SK-N-SH treated with all-trans-retinoic acid at 6 μM for 48 hours (cell line): ENCODE data around the gene TNFSF11.

Source experiments
- ATAC-seq: fragments of 200-7000 bp; cut with Tn5 transposase; 3 replicates; pipeline ENCODE4 v1.9.1; 2020; ENCODE audit warnings: mild to moderate bottlenecking, moderate library complexity
- ARNTL ChIP-seq: fragments of 450-650 bp; formaldehyde crosslinking; IDR thresholded peaks from 2 replicates; pipeline ENCODE4 v1.5.0; 2020; ENCODE audit warnings: low read depth, mild to moderate bottlenecking, moderate library complexity, borderline replicate concordance
- BACH2 ChIP-seq: fragments of 250-450 bp; sonication (Bioruptor Pico); IDR thresholded peaks from 2 replicates; pipeline ENCODE4 v1.9.0; 2021; ENCODE audit warnings: mild to moderate bottlenecking, borderline replicate concordance
- CSDC2 ChIP-seq: fragments of 250-450 bp; sonication (Bioruptor Pico); IDR thresholded peaks from 2 replicates; pipeline ENCODE4 v1.5.0; 2020; ENCODE audit warnings: mild to moderate bottlenecking, moderate library complexity
- ESRRG ChIP-seq: fragments of 250-450 bp; sonication (Bioruptor Pico); IDR thresholded peaks from 2 replicates; pipeline ENCODE4 v1.6.1; 2021; ENCODE audit warnings: mild to moderate bottlenecking
- GLIS3 ChIP-seq: fragments of 250-450 bp; sonication (Bioruptor Pico); IDR thresholded peaks from 2 replicates; pipeline ENCODE4 v1.5.0; 2020; ENCODE audit warnings: mild to moderate bottlenecking, moderate library complexity
- ISL1 ChIP-seq: fragments of 250-450 bp; sonication (Bioruptor Pico); IDR thresholded peaks from 2 replicates; pipeline ENCODE4 v2.1.2; 2022; ENCODE audit warnings: mild to moderate bottlenecking, moderate library complexity
- OSR1 ChIP-seq: fragments of 250-450 bp; sonication (Bioruptor Pico); IDR thresholded peaks from 2 replicates; pipeline ENCODE4 v1.8.0; 2022; ENCODE audit warnings: moderate library complexity, mild to moderate bottlenecking, inconsistent platforms
- PPARA ChIP-seq: fragments of 250-450 bp; sonication (Bioruptor Pico); IDR thresholded peaks from 2 replicates; pipeline ENCODE4 v1.5.0; 2020; ENCODE audit warnings: mild to moderate bottlenecking, borderline replicate concordance
- RARB ChIP-seq: fragments of 250-450 bp; sonication (Bioruptor Pico); IDR thresholded peaks from 2 replicates; pipeline ENCODE4 v1.8.0; 2021; ENCODE audit warnings: mild to moderate bottlenecking, moderate library complexity
- SNAI2 ChIP-seq: fragments of 250-450 bp; sonication (Bioruptor Pico); IDR thresholded peaks from 2 replicates; pipeline ENCODE4 v1.5.0; 2020; ENCODE audit warnings: mild to moderate bottlenecking, moderate library complexity
- TCF4 ChIP-seq: fragments of 250-450 bp; sonication (Bioruptor Pico); IDR thresholded peaks from 2 replicates; pipeline ENCODE4 v1.8.0; 2021; ENCODE audit warnings: mild to moderate bottlenecking, moderate library complexity, borderline replicate concordance
- ZC3H10 ChIP-seq: fragments of 250-450 bp; sonication (Bioruptor Pico); IDR thresholded peaks from 2 replicates; pipeline ENCODE4 v1.5.1; 2021; ENCODE audit warnings: mild to moderate bottlenecking, moderate library complexity
- ZFP3 ChIP-seq: fragments of 250-450 bp; sonication (Bioruptor Pico); IDR thresholded peaks from 2 replicates; pipeline ENCODE4 v1.5.0; 2020; ENCODE audit warnings: mild to moderate bottlenecking, moderate library complexity
- ZFP30 ChIP-seq: fragments of 450-650 bp; formaldehyde crosslinking; IDR thresholded peaks from 2 replicates; pipeline ENCODE4 v1.5.0; 2022; ENCODE audit warnings: mild to moderate bottlenecking, moderate library complexity
- ZNF565 ChIP-seq: fragments of 450-650 bp; formaldehyde crosslinking; conservative IDR thresholded peaks from 2 replicates; pipeline ENCODE4 v1.5.0; 2020; ENCODE audit warnings: low read depth, mild to moderate bottlenecking, moderate library complexity
- ZNF70 ChIP-seq: fragments of 450-650 bp; formaldehyde crosslinking; IDR thresholded peaks from 2 replicates; pipeline ENCODE4 v1.5.0; 2020; ENCODE audit warnings: mild to moderate bottlenecking, moderate library complexity
- TF ChIP-seq, protein P1 (sequence below): fragments of 250-450 bp; sonication (Bioruptor Pico); IDR thresholded peaks from 2 replicates; pipeline ENCODE4 v1.8.0; 2020; ENCODE audit warnings: mild to moderate bottlenecking, moderate library complexity, borderline replicate concordance
- TF ChIP-seq, protein P2 (sequence below): fragments of 250-450 bp; sonication (Bioruptor Pico); IDR thresholded peaks from 2 replicates; pipeline ENCODE4 v1.5.0; 2020; ENCODE audit warnings: mild to moderate bottlenecking, moderate library complexity
- TF ChIP-seq, protein P3 (sequence below): fragments of 250-450 bp; sonication (Bioruptor Pico); IDR thresholded peaks from 2 replicates; pipeline ENCODE4 v1.5.1; 2020; ENCODE audit warnings: low read depth, mild to moderate bottlenecking, moderate library complexity

TNFSF11 gene

GRCh38 chr13:42631181-42631580 is 57.2 kb downstream of the TNFSF11 start (continued):
- TF ChIP-seq, protein P1, sequence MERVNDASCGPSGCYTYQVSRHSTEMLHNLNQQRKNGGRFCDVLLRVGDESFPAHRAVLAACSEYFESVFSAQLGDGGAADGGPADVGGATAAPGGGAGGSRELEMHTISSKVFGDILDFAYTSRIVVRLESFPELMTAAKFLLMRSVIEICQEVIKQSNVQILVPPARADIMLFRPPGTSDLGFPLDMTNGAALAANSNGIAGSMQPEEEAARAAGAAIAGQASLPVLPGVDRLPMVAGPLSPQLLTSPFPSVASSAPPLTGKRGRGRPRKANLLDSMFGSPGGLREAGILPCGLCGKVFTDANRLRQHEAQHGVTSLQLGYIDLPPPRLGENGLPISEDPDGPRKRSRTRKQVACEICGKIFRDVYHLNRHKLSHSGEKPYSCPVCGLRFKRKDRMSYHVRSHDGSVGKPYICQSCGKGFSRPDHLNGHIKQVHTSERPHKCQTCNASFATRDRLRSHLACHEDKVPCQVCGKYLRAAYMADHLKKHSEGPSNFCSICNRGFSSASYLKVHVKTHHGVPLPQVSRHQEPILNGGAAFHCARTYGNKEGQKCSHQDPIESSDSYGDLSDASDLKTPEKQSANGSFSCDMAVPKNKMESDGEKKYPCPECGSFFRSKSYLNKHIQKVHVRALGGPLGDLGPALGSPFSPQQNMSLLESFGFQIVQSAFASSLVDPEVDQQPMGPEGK: no peak
- TF ChIP-seq BACH2: no peak

- no peak for ATAC-seq
- no peak for TF ChIP-seq ARNTL (CRISPR knock-in tag)
- no peak for TF ChIP-seq SNAI2 (CRISPR knock-in tag)
- no peak for TF ChIP-seq CSDC2 (CRISPR knock-in tag)
- TF ChIP-seq, protein P2, sequence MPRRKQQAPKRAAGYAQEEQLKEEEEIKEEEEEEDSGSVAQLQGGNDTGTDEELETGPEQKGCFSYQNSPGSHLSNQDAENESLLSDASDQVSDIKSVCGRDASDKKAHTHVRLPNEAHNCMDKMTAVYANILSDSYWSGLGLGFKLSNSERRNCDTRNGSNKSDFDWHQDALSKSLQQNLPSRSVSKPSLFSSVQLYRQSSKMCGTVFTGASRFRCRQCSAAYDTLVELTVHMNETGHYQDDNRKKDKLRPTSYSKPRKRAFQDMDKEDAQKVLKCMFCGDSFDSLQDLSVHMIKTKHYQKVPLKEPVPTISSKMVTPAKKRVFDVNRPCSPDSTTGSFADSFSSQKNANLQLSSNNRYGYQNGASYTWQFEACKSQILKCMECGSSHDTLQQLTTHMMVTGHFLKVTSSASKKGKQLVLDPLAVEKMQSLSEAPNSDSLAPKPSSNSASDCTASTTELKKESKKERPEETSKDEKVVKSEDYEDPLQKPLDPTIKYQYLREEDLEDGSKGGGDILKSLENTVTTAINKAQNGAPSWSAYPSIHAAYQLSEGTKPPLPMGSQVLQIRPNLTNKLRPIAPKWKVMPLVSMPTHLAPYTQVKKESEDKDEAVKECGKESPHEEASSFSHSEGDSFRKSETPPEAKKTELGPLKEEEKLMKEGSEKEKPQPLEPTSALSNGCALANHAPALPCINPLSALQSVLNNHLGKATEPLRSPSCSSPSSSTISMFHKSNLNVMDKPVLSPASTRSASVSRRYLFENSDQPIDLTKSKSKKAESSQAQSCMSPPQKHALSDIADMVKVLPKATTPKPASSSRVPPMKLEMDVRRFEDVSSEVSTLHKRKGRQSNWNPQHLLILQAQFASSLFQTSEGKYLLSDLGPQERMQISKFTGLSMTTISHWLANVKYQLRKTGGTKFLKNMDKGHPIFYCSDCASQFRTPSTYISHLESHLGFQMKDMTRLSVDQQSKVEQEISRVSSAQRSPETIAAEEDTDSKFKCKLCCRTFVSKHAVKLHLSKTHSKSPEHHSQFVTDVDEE (CRISPR knock-in tag): no peak
- no peak for TF ChIP-seq ZNF565 (CRISPR knock-in tag)
- no peak for TF ChIP-seq ZFP3 (CRISPR knock-in tag)
- no peak for TF ChIP-seq ZNF70 (CRISPR knock-in tag)
- TF ChIP-seq OSR1 (CRISPR knock-in tag): no peak
- TF ChIP-seq ZFP30 (CRISPR knock-in tag): no peak
- no peak for TF ChIP-seq ISL1 (CRISPR knock-in tag)
- TF ChIP-seq RARB (CRISPR knock-in tag): no peak
- no peak for TF ChIP-seq PPARA
- no peak for TF ChIP-seq ESRRG (CRISPR knock-in tag)
- no peak for TF ChIP-seq BACH2
- no peak for TF ChIP-seq ZC3H10 (CRISPR knock-in tag)
- TF ChIP-seq, all 23 proteins: peak for 0
Measured at GRCh38 chr13:42633495-42633894, 59.5 kb downstream of the TNFSF11 start.

GRCh38 chr13:42638101-42638500 is 64.1 kb downstream of the TNFSF11 start:
- no peak for ATAC-seq
- TF ChIP-seq GLIS3 (no peak), ZC3H10 (CRISPR knock-in tag) (no peak), SNAI2 (CRISPR knock-in tag) (no peak), RARB (CRISPR knock-in tag) (no peak), ISL1 (CRISPR knock-in tag) (no peak), CSDC2 (CRISPR knock-in tag) (no peak), BACH2 (no peak), TCF4 (CRISPR knock-in tag) (no peak), ZNF70 (CRISPR knock-in tag) (no peak)
- TF ChIP-seq, protein P3, sequence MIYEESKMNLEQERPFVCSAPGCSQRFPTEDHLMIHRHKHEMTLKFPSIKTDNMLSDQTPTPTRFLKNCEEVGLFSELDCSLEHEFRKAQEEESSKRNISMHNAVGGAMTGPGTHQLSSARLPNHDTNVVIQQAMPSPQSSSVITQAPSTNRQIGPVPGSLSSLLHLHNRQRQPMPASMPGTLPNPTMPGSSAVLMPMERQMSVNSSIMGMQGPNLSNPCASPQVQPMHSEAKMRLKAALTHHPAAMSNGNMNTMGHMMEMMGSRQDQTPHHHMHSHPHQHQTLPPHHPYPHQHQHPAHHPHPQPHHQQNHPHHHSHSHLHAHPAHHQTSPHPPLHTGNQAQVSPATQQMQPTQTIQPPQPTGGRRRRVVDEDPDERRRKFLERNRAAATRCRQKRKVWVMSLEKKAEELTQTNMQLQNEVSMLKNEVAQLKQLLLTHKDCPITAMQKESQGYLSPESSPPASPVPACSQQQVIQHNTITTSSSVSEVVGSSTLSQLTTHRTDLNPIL: no peak
- TF ChIP-seq, protein P1: no peak
- TF ChIP-seq, protein P2 (CRISPR knock-in tag): no peak
